ENCODE measurements around the gene OST4.

DNA sequence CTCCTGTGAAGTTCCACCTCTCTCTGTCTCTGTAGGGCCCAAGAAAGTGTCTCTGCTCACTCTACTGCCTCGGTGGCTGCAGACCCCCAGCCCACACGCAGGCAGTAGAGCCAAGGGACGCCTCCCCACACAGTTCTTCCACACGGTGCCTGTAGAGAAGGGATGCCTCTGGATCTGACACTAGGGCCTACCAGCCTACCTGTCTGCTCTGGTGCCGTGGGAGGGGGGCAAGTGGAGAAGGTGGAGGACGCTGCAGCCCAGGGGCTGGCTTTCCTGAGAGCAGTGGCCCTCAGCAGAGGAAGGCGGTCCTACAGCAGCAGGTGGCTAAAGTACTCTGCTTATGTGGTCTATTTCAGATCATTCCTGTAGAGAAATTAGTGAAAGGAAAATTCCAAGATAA lies 47.7 kb downstream of the OST4 start:
- TF ChIP-seq, protein P1, sequence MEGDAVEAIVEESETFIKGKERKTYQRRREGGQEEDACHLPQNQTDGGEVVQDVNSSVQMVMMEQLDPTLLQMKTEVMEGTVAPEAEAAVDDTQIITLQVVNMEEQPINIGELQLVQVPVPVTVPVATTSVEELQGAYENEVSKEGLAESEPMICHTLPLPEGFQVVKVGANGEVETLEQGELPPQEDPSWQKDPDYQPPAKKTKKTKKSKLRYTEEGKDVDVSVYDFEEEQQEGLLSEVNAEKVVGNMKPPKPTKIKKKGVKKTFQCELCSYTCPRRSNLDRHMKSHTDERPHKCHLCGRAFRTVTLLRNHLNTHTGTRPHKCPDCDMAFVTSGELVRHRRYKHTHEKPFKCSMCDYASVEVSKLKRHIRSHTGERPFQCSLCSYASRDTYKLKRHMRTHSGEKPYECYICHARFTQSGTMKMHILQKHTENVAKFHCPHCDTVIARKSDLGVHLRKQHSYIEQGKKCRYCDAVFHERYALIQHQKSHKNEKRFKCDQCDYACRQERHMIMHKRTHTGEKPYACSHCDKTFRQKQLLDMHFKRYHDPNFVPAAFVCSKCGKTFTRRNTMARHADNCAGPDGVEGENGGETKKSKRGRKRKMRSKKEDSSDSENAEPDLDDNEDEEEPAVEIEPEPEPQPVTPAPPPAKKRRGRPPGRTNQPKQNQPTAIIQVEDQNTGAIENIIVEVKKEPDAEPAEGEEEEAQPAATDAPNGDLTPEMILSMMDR (conservative IDR thresholded peaks at IDR 0.05) = no peak
- no peak for TF ChIP-seq EZH2 (IDR thresholded peaks at IDR 0.05; ENCODE audit: low read depth)

Data from PC-9 (cell line).